ENCODE measurements around the gene MT1H.
"Not testable (repeated sequence)": the region's sequence is repeated elsewhere in the genome, so short reads cannot be mapped to it uniquely, and the experiment has no call there.

Gene MT1H

DNA sequence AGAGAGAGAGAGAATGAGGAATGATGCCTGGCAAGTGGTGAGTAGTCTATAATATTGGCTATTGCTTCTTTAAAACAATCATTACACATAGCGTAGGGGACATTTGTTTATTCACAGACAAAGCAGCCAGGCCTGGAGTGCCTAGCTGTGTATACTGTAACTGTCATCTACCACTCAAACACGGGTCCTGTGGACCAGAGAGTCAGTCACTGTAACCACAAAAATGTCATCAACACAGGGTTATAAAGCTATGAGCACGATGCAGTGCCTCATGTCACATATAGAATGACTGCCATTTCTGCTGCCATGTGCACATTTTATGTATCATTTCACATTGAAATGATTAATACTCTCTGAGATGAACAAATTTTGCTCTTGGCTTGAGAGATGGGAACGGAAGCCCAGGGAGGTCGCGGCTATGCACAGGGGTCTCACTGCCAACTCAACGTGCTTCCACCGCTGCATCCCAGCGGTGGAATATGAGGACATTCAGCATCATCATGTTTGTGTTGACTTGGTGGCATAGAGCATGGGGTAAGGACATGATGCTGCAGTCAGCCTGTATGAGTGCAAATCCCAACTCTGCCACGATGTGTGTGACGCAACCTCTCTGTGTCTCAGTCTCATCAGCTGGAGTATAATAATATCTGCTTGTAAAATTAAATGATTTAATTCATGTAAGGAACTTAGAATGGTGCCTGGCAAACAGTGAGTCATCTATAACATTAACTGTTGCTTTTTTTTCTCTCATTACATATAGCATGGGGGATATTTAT is 3.3 kb downstream of the MT1H start:
- no peak for FAIRE-seq
- no peak for DNase-seq (ENCODE audit: insufficient read length)
- no peak for TF ChIP-seq POLR2AphosphoS5 (IDR thresholded peaks at IDR 0.05; ENCODE audit: low read depth, low read length)
- TF ChIP-seq POLR2A (IDR thresholded peaks at IDR 0.05; ENCODE audit: low read depth, low read length): no peak
- TF ChIP-seq TAF1 (IDR thresholded peaks at IDR 0.05; ENCODE audit: borderline replicate concordance, low read depth, low read length): no peak

DNA sequence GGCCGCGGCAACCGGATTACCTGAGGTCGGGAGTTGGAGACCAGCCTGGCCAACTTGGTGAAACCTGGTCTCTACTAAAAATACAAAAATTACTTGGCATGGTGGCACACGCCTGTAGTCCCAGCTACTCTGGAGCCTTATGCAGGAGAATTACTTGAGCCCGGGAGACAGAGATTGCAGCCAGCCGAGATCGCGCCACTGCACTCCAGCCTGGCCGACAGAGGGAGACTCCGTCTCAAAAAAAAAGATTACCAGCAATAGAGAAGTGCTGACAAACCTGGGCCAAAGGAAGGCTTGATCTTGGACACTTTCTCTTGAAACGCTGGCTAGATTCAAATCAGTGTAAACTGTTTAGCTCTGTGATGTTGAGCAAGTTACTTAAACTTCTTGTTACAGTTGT is 4.3 kb downstream of the MT1H start:
- FAIRE-seq (no peak), DNase-seq (ENCODE audit: insufficient read length) (no peak)
- TF ChIP-seq POLR2AphosphoS5 (IDR thresholded peaks at IDR 0.05; ENCODE audit: low read depth, low read length) (no peak), POLR2A (IDR thresholded peaks at IDR 0.05; ENCODE audit: low read depth, low read length) (no peak), TAF1 (IDR thresholded peaks at IDR 0.05; ENCODE audit: borderline replicate concordance, low read depth, low read length) (no peak)

DNA sequence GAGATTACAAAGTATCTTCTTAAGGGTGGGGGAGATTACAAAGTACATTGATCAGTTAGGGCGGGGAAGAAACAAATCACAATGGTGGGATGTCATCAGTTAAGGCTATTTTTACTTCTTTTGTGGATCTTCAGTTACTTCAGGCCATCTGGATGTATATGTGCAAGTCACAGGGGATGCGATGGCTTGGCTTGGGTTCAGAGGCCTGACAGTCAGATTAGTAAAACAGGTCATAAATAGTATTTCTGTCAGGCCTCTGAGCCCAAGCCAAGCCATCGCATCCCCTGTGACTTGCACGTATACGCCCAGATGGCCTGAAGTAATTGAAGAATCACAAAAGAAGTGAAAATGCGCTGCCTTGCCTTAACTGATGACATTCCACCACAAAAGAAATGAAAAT is 5.0 kb downstream of the MT1H start:
- DNase-seq (ENCODE audit: insufficient read length); FAIRE-seq: not testable (repeated sequence)

DNA sequence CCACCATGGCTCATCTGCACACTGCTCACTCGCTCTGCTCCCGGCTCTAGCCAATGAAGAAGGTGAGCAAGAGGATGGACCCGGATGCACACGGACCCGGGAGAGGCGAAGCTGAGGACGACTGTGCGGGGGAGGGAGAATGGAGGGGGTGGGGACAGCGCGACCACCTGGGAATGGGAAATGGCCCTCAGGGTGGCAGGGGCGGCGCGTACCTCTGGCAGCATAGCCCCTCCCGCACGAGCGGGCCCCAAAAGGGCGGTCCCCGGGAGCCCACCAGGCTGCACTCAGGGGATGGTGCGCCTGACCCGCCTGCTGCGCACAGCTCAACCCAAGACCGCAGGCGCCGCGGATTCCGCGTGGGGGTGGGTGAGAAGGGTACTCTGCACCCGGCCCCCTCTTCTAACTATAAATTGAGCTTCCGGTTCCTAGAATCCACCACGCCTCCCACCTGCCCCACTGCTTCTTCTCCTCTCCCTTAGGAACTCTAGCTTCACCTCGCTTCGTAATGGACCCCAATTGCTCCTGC is 6.1 kb downstream of the MT1H start:
- no peak for TF ChIP-seq TAF1 (IDR thresholded peaks at IDR 0.05; ENCODE audit: borderline replicate concordance, low read depth, low read length)
- no peak for TF ChIP-seq POLR2AphosphoS5 (IDR thresholded peaks at IDR 0.05; ENCODE audit: low read depth, low read length)
- no peak for TF ChIP-seq POLR2A (IDR thresholded peaks at IDR 0.05; ENCODE audit: low read depth, low read length)
- DNase-seq (ENCODE audit: insufficient read length) (no peak), FAIRE-seq (no peak)

DNA sequence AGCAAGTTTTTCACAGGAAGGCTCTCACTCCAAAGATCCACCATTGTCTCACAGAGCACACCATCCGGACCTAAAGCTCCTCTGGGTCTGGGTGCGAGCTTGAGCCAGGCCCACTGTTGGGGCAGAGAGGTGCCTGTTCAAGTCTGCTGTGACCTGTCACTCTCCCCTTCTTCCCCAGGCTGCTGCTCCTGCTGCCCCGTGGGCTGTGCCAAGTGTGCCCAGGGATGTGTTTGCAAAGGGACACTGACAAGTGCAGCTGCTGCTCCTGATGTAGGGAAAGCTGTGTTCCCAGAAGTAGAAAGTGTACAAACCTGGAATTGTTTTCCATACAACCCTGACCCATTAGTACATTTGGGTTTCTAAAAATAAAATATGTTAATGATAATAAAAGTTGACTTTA is 7.9 kb downstream of the MT1H start:
- no peak for DNase-seq (ENCODE audit: insufficient read length)
- FAIRE-seq: no peak
- no peak for TF ChIP-seq POLR2A (IDR thresholded peaks at IDR 0.05; ENCODE audit: low read depth, low read length)
- no peak for TF ChIP-seq POLR2AphosphoS5 (IDR thresholded peaks at IDR 0.05; ENCODE audit: low read depth, low read length)
- TF ChIP-seq TAF1 (IDR thresholded peaks at IDR 0.05; ENCODE audit: borderline replicate concordance, low read depth, low read length): no peak

DNA sequence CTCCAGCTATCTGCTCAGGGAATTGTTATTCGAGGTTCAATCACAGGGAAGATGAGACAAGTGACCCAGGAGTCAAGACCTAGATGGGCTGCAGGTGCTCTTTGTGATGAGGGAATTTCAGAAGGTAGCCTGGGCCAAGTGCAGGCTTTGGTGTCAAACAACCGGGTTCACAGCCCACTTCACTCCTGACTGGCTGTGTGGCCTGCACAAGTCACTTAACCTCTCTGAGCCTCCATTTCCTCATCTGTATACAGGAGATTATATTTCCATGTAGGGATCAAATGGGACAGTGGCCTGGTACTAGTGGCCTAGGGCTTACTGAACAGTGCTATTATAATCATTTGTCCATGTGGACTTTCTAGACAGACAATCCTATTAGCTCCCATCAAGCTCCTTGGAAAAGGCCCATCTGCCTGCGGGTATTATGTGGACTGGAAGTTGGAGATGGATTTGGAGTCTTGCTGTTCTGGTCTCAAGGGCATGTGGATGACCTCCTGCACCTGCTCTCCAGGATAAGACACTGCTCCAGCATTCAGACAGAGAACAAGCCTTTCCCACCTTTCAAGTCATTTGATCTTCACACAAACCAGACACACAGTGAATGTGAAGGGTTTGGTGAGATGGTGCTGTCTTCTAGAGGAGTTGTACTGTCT is 9.6 kb downstream of the MT1H start:
- FAIRE-seq (no peak), DNase-seq (ENCODE audit: insufficient read length) (no peak)
- TF ChIP-seq POLR2AphosphoS5 (IDR thresholded peaks at IDR 0.05; ENCODE audit: low read depth, low read length) (no peak), TAF1 (IDR thresholded peaks at IDR 0.05; ENCODE audit: borderline replicate concordance, low read depth, low read length) (no peak), POLR2A (IDR thresholded peaks at IDR 0.05; ENCODE audit: low read depth, low read length) (no peak)

DNA sequence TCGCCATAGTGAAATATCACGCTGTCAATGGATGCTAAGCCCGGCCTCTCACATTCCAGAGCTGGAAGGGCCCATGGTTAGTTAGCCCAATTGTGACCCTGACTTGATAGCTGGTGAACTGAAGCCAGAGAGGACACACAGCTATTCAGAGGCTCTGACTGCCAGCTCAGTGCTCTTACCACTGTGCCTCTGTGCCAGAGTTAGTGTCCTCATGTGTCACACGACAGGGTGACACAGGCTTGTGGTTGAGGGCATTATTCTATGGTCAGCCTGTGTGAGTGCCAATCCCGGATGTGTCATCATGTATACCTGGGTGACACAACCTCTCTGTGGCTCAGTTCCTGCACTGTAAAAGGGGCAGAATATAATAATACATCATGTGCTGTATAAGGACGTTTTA is 10.2 kb downstream of the MT1H start:
- FAIRE-seq (no peak), DNase-seq (ENCODE audit: insufficient read length) (no peak)
- TF ChIP-seq POLR2AphosphoS5 (IDR thresholded peaks at IDR 0.05; ENCODE audit: low read depth, low read length) (no peak), TAF1 (IDR thresholded peaks at IDR 0.05; ENCODE audit: borderline replicate concordance, low read depth, low read length) (no peak), POLR2A (IDR thresholded peaks at IDR 0.05; ENCODE audit: low read depth, low read length) (no peak)

DNA sequence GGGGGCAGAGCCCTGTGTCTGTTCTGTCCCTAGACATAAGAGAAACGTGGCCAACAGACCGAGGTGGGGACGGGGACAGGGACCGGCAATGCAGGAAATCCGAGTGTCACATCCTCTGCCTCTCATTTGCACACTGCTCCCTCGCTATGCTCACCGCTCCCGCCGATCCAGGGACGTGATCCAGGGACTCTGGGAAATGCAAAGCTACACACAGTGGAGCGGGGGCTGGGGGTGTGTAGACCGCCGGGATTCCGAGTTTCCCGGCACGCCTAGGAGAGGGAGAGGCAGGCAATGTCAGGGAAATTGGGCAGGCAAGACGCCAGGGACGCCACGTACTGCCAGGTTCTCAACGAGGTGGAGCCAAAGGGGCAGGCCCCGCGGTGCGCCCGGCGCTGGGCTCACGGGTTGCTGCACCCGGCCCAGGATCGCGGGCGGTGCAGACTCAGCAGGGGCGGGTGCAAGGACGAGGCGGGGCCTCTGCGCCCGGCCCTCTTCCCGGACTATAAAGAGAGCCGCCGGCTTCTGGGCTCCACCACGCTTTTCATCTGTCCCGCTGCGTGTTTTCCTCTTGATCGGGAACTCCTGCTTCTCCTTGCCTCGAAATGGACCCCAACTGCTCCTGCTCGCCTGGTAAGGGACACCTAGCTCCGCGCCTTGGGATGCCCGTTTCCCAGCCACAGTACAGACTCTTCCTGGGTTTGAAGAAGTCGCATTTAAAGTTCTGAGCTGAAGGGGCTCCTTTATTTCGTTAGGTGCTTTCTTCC is 12.5 kb downstream of the MT1H start, which contains the start of gene MT1X:
Gene MT1X, plus strand, starts transcription at position 532 of the 764 bp plus-strand sequence. Its CDS starts 71 bp downstream, at position 603.
- FAIRE-seq (peak; percentile 85), DNase-seq (ENCODE audit: insufficient read length) (peak; percentile 84)
- TF ChIP-seq POLR2A (IDR thresholded peaks at IDR 0.05; ENCODE audit: low read depth, low read length) (peak; percentile 92), POLR2AphosphoS5 (IDR thresholded peaks at IDR 0.05; ENCODE audit: low read depth, low read length) (peak; percentile 84), TAF1 (IDR thresholded peaks at IDR 0.05; ENCODE audit: borderline replicate concordance, low read depth, low read length) (peak; percentile 55; the same call in 1 of the 2 replicates)

DNA sequence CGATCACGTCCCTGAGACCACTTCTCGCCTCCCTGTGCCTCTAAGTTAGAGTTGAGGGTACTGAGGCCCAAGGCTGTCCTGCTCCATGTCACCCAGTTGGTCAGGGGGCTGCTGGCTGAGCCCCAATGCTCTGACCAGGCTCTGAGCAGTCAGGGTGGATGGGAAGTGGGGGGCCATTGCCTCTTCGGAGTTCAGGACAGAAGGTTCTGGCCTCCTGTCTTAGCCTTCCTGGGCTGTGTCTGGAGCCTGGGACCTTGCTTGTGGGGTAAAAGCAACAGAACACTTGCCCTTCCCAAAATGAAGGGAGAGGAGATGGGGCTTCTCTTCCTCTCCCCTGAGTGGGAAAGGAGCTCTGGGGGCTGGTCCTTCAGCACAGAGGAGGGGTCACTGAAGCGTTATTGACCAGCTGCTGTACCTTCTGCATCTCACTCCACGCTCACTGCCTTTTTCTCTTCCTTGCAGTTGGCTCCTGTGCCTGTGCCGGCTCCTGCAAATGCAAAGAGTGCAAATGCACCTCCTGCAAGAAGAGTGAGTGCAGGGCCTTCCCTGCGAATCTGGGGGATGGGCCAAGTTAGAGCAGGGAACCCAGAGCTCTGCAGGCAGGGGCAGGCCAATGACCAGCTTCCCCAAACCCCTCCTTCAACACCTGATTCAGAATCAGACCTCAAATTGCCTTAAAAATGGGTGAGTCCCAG is 13.2 kb downstream of the MT1H start:
- no peak for DNase-seq (ENCODE audit: insufficient read length)
- FAIRE-seq: no peak
- TF ChIP-seq POLR2AphosphoS5 (IDR thresholded peaks at IDR 0.05; ENCODE audit: low read depth, low read length) (no peak), TAF1 (IDR thresholded peaks at IDR 0.05; ENCODE audit: borderline replicate concordance, low read depth, low read length) (no peak), POLR2A (IDR thresholded peaks at IDR 0.05; ENCODE audit: low read depth, low read length) (no peak)

DNA sequence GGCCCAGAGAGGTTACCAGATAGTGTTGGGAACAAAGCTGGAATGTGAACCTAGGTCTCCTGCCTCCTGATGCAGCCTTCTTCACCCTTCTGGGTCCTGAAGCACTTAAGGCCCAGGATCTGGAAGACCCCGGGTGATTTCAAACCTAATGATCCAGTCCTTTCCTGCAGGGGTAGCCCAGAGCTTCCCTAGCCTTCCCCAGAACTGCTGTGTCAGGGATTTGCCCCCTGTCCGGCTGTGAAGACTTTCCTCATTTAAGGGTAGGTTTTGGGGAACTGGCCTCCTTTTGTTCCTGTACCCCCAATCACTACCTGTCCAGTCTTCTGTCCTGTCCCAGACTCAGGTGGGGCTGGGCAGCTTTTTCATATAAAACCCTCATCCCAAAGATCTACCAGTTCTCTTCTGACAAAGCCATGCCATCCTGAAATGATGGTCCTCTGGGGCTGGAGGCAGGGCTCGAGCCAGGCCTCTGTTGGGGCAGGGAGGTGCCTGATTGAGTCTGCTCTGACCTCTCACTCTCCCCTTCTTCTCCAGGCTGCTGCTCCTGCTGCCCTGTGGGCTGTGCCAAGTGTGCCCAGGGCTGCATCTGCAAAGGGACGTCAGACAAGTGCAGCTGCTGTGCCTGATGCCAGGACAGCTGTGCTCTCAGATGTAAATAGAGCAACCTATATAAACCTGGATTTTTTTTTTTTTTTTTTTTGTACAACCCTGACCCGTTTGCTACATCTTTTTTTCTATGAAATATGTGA is 14.0 kb downstream of the MT1H start:
- DNase-seq (ENCODE audit: insufficient read length) (no peak), FAIRE-seq (no peak)
- no peak for TF ChIP-seq TAF1 (IDR thresholded peaks at IDR 0.05; ENCODE audit: borderline replicate concordance, low read depth, low read length)
- TF ChIP-seq POLR2A (IDR thresholded peaks at IDR 0.05; ENCODE audit: low read depth, low read length): no peak
- TF ChIP-seq POLR2AphosphoS5 (IDR thresholded peaks at IDR 0.05; ENCODE audit: low read depth, low read length): no peak

Measured in GM12892 (cell line).